Endothelial cell (in vitro differentiated cells): Measurements from ENCODE around the gene TMEM178A. TPM values are rescaled to one million over a fixed set of nuclear protein-coding genes. Genes with fewer than 3 reads are reported as not detected.
"Not testable (repeated sequence)": the region's sequence is repeated elsewhere in the genome, so short reads cannot be mapped to it uniquely, and the experiment has no call there.

ENCODE experiments used
- DNase-seq: peaks from one replicate; pipeline ENCODE4 v3.0.0; 2021; ENCODE audit warnings: low spot score
- H3K27ac Mint-ChIP-seq: one replicate; pipeline ENCODE4 v1.8.0; 2021; ENCODE audit warnings: mixed read lengths, inconsistent platforms; ENCODE audit not compliant: unreplicated experiment
- H3K27me3 Mint-ChIP-seq: one replicate; pipeline ENCODE4 v1.8.0; 2021; ENCODE audit warnings: mild to moderate bottlenecking, moderate library complexity, mixed read lengths, inconsistent platforms; ENCODE audit not compliant: unreplicated experiment
- H3K36me3 Mint-ChIP-seq: one replicate; pipeline ENCODE4 v1.8.0; 2021; ENCODE audit warnings: mild to moderate bottlenecking, low read depth, mixed read lengths, inconsistent platforms; ENCODE audit not compliant: unreplicated experiment
- H3K4me1 Mint-ChIP-seq: one replicate; pipeline ENCODE4 v1.8.0; 2021; ENCODE audit warnings: mild to moderate bottlenecking, mixed read lengths, inconsistent platforms; ENCODE audit not compliant: unreplicated experiment
- H3K4me3 Mint-ChIP-seq: one replicate; pipeline ENCODE4 v1.8.0; 2021; ENCODE audit warnings: mild to moderate bottlenecking, mixed read lengths, inconsistent platforms; ENCODE audit not compliant: unreplicated experiment
- H3K9me3 Mint-ChIP-seq: one replicate; pipeline ENCODE4 v1.8.0; 2021; ENCODE audit warnings: mixed read lengths, inconsistent platforms; ENCODE audit not compliant: unreplicated experiment
- CTCF ChIP-seq: fragments of 200-600 bp; sonication (generic); IDR thresholded peaks from one replicate; pipeline ENCODE4 v1.5.0; 2021; ENCODE audit warnings: antibody characterized with exemption; ENCODE audit not compliant: unreplicated experiment
- total RNA-seq: library from RNA; stranded (reverse); fragmentation: NEBNext Ultra II Directional; extraction: Animal tissue kit (Norgen Biotek cat#: 25700); gene quantifications from one replicate; pipeline ENCODE4 v1.2.1, GENCODE V29; 2021; ENCODE audit not compliant: unreplicated experiment

Gene TMEM178A
- total RNA-seq, 1 donor from 2014 or later, result 4.8 TPM

- Mint-ChIP-seq H3K27ac (no peak overlapping the region), H3K9me3 (no peaks in the 10 kb centered on the region), H3K4me3 (no peak overlapping the region), H3K4me1 (peaks cover 5% of the 10 kb centered on the region), H3K36me3 (no peaks in the 10 kb centered on the region), H3K27me3 (peaks cover 3% of the 10 kb centered on the region)
- no peak for DNase-seq
- no peak for TF ChIP-seq CTCF
These were observed 42.9 kb upstream of the TMEM178A start for GRCh38 chr2:39622860-39623259.

GRCh38 chr2:39623917-39624316 lies 41.8 kb upstream of the TMEM178A start:
- H3K27me3 Mint-ChIP-seq, result peaks cover 3% of the 10 kb centered on the region
- H3K9me3 Mint-ChIP-seq, result no peaks in the 10 kb centered on the region
- DNase-seq, result no peak
- TF ChIP-seq CTCF, result no peak
- H3K36me3 Mint-ChIP-seq, result no peaks in the 10 kb centered on the region
- peaks cover 5% of the 10 kb centered on the region for H3K4me1 Mint-ChIP-seq
- no peak overlapping the region for H3K4me3 Mint-ChIP-seq
- H3K27ac Mint-ChIP-seq, result no peak overlapping the region

- H3K4me1 Mint-ChIP-seq, result peaks cover 5% of the 10 kb centered on the region
These were observed 40.4 kb upstream of the TMEM178A start for GRCh38 chr2:39625193-39625926.

GRCh38 chr2:39625927-39626270 lies 39.8 kb upstream of the TMEM178A start:
- TF ChIP-seq CTCF, result no peak
- Mint-ChIP-seq H3K9me3 (no peaks in the 10 kb centered on the region), H3K27ac (no peak overlapping the region), H3K36me3 (peaks cover 3% of the 10 kb centered on the region), H3K27me3 (peaks cover 2% of the 10 kb centered on the region), H3K4me1 (peaks cover 5% of the 10 kb centered on the region), H3K4me3 (no peak overlapping the region)
- DNase-seq, result no peak

More at GRCh38 chr2:39625193-39625926, 40.4 kb upstream of the TMEM178A start:
- no peaks in the 10 kb centered on the region for H3K9me3 Mint-ChIP-seq
- no peak overlapping the region for H3K4me3 Mint-ChIP-seq
- H3K36me3 Mint-ChIP-seq, result peaks cover 3% of the 10 kb centered on the region
- peak overlapping the region; percentile 28 for H3K27ac Mint-ChIP-seq
- H3K27me3 Mint-ChIP-seq, result peaks cover 2% of the 10 kb centered on the region
- DNase-seq, result no peak
- no peak for TF ChIP-seq CTCF

GRCh38 chr2:39628346-39628745 lies 37.4 kb upstream of the TMEM178A start:
- not testable (repeated sequence) for H3K27me3 Mint-ChIP-seq, H3K27ac Mint-ChIP-seq, H3K36me3 Mint-ChIP-seq, H3K4me3 Mint-ChIP-seq, H3K9me3 Mint-ChIP-seq, H3K4me1 Mint-ChIP-seq, DNase-seq
